ENCODE measurements around the gene AMFR.

Gene AMFR

GRCh38 chr16:56360117-56361008 is 65.0 kb downstream of the AMFR start:
- no peak for DNase-seq

DNA sequence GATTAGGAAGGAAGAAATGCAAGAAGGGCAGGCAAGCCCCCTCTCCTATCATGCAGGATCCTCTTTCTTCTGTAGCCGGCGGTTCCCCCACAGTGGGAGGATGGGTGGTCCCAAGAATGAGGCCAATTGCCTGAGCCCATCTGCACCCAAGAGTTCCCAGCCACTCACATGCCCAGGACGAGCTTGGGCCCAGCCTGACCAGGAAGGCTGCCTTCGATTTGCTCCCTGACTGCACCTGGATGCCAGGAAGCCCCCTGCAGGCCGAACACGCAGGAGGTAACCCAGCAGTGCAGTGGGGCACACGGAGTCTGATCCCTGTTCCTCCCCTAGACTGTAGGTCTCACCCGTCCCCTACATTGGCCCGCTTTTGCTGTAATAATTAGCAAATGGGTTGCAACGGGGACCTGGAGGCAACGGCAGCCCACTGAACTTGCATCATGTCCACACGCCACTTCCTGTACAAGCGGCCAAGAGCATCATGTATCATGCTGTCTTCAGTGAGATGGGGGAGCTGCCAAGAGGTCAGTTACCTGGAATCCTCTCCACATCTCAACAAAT is 67.5 kb downstream of the AMFR start:
- no peak for DNase-seq

GRCh38 chr16:56357241-56357764 is 68.0 kb downstream of the AMFR start:
- no peak for DNase-seq

GRCh38 chr16:56356276-56357240 is 68.8 kb downstream of the AMFR start:
- DNase-seq: peak; percentile 38

GRCh38 chr16:56355786-56356275 is 69.5 kb downstream of the AMFR start:
- no peak for DNase-seq

- no peak for DNase-seq
Measured at GRCh38 chr16:56355221-56355620, 70.1 kb downstream of the AMFR start.

DNA sequence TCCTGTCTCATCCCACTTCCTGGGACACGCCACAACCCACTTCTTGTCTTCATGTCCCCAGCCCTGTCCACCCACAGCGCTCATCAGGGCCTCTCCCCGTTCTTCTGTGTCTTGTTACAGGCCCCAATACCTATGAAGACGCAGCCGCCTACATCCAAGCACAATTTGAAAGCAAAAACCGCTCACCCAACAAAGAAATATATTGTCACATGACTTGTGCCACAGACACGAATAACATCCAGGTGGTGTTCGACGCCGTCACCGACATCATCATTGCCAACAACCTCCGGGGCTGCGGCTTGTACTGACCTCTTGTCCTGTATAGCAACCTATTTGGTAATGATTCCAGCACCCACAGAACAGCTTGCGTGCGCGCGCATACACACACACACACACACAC is 70.6 kb downstream of the AMFR start:
- no peak for DNase-seq

GRCh38 chr16:56354016-56354415 is 71.3 kb downstream of the AMFR start:
- DNase-seq: no peak

DNA sequence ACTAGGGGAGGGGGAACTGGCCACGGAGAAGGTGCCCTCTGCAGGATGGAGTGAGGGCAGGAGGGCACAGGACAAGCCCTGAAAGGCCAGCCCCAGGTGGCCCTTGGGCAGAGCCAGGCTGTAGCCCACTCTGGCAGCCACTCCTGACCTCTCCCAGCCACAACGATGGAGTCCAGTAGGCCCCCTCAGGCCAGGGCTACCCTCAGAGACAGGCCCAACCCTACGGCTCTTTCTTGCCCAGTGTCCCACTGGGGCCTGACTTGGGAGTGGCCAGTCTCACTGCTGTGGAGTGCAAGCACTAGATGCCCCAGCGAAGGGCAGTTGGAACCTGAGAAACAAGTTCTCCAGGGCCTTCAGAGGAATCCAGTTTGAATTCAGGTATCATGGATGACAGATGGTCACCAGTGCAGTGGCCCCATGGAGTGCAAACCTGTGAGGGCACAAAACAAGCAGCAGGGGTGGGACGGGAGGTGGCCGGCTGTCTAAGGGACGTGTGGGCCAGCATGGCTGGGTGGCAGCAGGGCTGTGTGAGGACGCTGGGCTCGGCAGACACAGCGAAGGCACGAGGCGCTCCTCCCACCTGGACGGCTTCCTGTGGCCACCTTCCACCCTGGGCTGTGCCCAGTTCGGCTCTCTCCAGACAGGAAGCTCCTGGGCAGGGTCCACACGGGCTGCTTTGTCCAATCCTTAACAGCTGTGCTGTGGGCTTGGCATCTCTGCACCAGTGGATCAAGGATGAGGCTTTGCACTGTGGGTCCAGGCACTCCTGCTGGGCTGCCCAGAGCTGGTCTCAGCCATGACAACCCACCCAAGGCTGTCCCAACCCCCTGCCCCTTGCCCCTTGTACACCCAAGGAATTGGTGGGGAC is 72.1 kb downstream of the AMFR start:
- no peak for DNase-seq

GRCh38 chr16:56352351-56353053 is 72.8 kb downstream of the AMFR start:
- no peak for DNase-seq

DNA sequence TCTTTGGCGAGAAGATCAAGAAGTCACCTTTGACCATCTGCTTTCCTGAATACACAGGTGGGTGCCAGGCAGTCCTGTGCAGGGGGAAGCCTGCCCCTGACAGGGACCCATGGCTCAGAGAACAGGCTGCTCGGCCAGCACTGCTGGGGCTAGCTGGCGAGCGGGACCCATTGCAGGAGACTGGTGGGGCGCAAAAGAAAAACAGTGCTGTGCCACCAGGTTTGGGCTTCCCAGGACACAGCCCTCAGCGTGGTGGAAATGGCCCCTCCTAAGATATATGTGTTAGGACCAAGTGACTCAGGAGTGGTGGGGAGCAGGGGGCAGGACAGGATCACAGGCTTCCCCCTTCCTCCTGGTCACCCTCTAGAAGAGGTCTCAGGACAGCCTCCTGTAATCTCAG is 73.9 kb downstream of the AMFR start:
- no peak for DNase-seq

DNA sequence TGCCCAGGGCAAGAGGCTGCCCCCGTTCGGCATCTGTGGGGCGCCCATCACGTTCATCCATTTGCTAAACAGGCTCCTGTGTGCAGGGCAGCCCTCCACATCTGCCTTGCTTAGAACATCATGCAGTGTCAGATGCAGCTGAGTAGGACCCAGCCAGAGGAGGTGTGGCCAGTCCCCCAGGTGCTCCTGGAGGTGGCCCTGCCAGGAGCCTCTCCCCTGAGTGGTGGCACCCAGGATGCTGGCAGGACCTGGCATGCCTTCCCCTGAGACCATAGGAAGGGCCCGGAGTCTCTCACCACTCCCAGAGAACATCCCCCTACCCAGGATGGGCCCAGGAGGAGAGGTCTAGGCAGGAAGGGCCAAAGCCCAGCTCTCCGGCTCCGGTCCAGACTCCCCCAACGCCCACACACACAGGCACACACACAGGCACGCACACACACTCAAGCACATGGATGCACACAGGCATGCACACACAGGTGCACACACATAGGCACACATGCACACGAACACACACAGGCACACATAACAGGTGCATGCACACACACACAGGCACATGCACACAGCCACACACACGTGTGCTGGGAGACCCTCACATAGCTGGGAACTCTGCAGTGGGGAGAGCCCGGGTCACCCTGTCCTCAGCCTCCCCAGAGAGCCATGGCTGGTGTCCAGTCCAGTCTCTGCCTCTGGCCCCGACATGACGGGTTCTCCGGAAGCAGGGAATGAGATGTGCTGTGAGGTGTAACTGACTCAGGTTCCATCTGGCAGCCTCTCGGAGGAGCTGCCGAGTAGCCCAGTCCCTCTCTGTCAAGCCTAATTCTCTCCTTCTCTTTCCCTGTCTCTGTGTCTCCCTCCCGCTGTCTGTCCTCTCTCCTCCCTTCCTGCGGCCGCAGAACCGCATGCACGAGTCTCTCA is 74.6 kb downstream of the AMFR start:
- DNase-seq: no peak

DNA sequence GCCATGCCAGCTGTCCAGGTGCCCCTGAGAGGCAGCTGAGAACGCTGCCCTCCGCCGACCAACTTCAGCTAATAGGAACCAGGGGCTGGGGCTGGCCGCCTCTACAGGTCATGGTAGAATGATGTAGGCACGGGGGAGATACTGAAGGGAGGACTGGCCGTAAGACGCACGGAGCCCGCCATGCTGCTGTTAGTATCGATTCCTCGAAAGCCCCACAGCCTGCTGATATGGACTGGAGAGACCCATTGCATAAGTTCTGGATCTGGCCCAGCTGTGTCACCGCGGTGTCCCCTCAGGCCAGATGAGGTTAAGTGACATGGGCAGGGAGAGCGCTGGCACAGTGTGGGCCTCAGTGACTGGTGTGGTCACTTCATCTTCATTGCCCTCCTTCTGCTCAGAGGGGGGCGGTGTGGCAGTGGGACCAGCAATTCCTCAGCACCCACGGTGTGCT is 75.6 kb downstream of the AMFR start:
- no peak for DNase-seq

- DNase-seq: no peak
Measured at GRCh38 chr16:56349086-56349415, 76.3 kb downstream of the AMFR start.

- DNase-seq: no peak
Measured at GRCh38 chr16:56348168-56349085, 76.9 kb downstream of the AMFR start.

DNA sequence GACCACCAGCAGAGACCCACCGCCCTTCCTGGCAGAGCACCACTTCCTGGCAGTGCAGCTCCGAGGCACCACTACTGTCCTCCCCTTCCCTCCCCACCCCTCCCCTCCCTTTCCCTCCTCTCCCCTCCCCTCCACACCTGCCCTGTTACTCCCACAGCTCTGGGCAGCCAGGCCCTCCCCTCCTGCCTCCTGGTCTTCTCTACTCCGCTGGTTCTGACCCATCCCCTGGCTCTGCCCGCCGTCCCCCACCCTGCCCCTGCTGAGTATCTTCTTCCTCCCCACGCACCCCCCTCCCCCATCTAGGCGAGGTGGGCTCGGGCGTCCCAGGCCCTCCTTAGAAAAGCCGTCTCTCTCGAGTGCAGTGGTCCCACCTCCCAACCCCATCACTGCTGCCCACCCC is 77.7 kb downstream of the AMFR start:
- DNase-seq: no peak

DNA sequence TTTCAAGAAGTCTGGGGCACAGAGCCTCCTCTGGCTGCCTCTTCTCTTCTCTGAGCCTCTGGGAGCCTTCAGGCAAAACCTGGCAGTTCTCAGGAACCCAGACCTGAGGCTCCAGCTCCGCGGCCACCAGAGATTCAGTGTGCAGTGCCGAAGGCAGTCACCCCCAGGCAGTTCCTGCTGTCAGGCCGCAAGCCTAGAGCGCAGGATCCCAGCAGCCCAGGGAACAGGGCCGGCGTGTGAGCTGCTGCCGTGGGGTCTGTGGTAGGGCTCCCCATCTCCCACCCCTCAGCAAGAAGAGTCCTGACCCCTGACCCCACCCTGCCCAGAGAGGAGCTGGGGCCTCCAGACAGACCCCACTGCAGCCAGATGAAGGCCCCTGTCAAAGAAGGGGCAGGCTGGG is 78.2 kb downstream of the AMFR start:
- no peak for DNase-seq

DNA sequence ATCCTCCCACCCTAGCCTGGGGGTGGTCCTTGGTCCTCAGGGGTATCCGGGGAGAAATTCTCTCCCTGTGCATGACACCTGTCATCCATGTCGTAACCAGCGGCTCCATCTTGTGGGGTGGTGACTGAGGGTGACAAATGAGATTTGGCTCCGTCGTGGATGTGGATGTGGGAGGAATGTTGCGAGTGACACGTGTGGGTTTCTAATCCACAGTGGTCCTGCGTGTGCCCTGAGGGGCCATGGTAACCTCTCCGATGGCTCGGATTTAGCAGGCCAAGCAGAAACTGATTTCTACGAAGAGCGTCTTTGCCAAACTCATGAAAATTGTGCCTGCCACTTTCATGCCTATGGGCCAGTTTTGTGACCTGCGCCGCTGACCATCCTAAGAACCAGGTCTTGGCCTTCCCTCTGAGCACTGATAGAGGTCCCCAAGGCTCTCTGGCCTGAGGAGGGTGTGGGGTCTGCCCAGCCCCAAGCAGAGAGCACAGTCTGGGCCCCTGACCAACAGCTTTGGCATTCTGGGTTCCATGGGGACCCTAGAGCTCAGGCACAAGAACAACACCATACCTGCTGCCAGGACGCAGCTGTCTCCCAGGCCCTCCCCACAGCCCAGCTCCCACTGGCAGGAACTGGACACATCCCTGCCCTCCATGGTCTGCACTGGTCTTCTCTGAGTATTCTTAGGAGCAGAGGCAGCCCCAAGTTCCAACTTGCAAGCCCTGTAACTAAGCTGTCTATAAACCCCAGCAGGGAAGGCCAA is 79.0 kb downstream of the AMFR start:
- no peak for DNase-seq

Measured in KG1 (cell line).